ENCODE results near the gene SLC27A1. TPM values are rescaled to one million over a fixed set of nuclear protein-coding genes. Genes with fewer than 3 reads are reported as not detected.

The SLC27A1 gene
- total RNA-seq, 1 experiment from 2014 or later, result 3.7 TPM

DNA sequence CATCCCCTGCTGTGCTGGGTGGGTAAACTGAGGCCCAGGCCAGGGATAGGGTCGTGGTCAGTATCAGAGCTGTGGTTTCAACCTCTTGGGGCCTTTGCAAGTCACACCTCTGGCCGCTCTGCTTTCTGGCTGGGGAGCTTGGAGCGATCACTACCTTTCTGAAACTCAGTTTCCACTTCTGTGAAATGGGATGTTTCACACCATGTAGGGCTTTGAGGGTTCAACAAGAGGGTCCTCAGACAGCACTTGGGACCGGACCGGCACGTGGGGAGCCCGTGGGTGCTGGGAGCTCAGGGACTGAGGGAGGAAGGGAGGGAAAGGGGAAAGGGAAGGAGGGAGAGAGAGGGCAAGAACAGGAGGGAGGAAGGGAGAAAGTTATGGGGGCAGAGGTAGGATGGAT, 62.2 kb downstream of the SLC27A1 start:
- no peak overlapping the region for H3K27ac Mint-ChIP-seq (ENCODE audit: unreplicated experiment)
- TF ChIP-seq, protein P1, sequence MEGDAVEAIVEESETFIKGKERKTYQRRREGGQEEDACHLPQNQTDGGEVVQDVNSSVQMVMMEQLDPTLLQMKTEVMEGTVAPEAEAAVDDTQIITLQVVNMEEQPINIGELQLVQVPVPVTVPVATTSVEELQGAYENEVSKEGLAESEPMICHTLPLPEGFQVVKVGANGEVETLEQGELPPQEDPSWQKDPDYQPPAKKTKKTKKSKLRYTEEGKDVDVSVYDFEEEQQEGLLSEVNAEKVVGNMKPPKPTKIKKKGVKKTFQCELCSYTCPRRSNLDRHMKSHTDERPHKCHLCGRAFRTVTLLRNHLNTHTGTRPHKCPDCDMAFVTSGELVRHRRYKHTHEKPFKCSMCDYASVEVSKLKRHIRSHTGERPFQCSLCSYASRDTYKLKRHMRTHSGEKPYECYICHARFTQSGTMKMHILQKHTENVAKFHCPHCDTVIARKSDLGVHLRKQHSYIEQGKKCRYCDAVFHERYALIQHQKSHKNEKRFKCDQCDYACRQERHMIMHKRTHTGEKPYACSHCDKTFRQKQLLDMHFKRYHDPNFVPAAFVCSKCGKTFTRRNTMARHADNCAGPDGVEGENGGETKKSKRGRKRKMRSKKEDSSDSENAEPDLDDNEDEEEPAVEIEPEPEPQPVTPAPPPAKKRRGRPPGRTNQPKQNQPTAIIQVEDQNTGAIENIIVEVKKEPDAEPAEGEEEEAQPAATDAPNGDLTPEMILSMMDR (IDR thresholded peaks at IDR 0.05; ENCODE audit: insufficient read depth in 1 of 2, low read depth in 1 of 2, low read length in 1 of 2, severe bottlenecking in 1 of 2, unreplicated experiment in 1 of 2), result no peak
- H3K4me3 ChIP-seq (ENCODE audit: low read depth, low read length), result no peak overlapping the region
- no peak overlapping the region for H3K4me3 Mint-ChIP-seq (ENCODE audit: unreplicated experiment)
- H3K36me3 ChIP-seq (ENCODE audit: control insufficient read depth, insufficient read depth, low read length), result no peaks in the 10 kb centered on the region
- ChIA-PET CTCF (no interaction called here), POLR2A (no interaction called here)
- intact Hi-C loops (cut with micrococcal nuclease; ENCODE audit: unreplicated experiment), result no loop called here
- no peaks in the 10 kb centered on the region for H3K9me3 Mint-ChIP-seq (ENCODE audit: unreplicated experiment)
- no peaks in the 10 kb centered on the region for H3K9me3 ChIP-seq
- no peaks in the 10 kb centered on the region for H3K27me3 Mint-ChIP-seq (ENCODE audit: insufficient read depth, unreplicated experiment)
- DNase-seq, result no peak
- H3K36me3 Mint-ChIP-seq (ENCODE audit: insufficient read depth, unreplicated experiment), result no peaks in the 10 kb centered on the region
- H3K4me1 ChIP-seq, result no peaks in the 10 kb centered on the region
- no peaks in the 10 kb centered on the region for H3K4me1 Mint-ChIP-seq (ENCODE audit: low read depth, unreplicated experiment)
- BruUV-seq (replicated peaks), result no TSS peak
- no peaks in the 10 kb centered on the region; the same call in 1 of the 2 replicates for H3K27me3 ChIP-seq (replicated peaks; ENCODE audit: control insufficient read depth, insufficient read depth, low read length)

DNA sequence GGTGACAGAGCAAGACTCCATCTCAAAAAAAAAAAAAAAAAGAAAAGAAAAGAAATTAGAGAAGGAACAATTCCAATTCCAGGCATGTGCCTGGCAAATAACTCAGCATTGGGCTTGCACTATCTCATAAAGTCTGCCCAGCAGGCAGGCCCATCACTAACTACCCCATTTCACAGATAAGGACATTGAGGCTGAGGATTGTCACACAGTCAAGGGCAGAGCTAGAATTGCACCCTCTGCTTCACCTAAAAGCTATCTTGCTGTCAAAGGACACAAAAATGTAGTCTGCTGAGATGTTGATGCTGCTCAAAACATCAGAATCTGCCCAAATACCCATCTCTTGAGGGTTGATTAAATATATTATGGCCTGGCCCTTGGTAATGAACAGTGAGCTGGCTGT, 64.4 kb downstream of the SLC27A1 start:
- H3K4me3 Mint-ChIP-seq (ENCODE audit: unreplicated experiment), result no peak overlapping the region
- H3K36me3 ChIP-seq (ENCODE audit: control insufficient read depth, insufficient read depth, low read length), result no peaks in the 10 kb centered on the region
- no peak overlapping the region for H3K27ac Mint-ChIP-seq (ENCODE audit: unreplicated experiment)
- H3K36me3 Mint-ChIP-seq (ENCODE audit: insufficient read depth, unreplicated experiment), result peaks cover 7% of the 10 kb centered on the region
- no peaks in the 10 kb centered on the region; the same call in none of the 2 replicates for H3K27me3 ChIP-seq (replicated peaks; ENCODE audit: control insufficient read depth, insufficient read depth, low read length)
- ChIA-PET CTCF (no interaction called here), POLR2A (no interaction called here)
- BruUV-seq (replicated peaks), result no TSS peak
- H3K27me3 Mint-ChIP-seq (ENCODE audit: insufficient read depth, unreplicated experiment), result no peaks in the 10 kb centered on the region
- H3K4me3 ChIP-seq (ENCODE audit: low read depth, low read length), result no peak overlapping the region
- H3K9me3 ChIP-seq, result no peaks in the 10 kb centered on the region
- H3K9me3 Mint-ChIP-seq (ENCODE audit: unreplicated experiment), result no peaks in the 10 kb centered on the region
- no peak for DNase-seq
- H3K4me1 Mint-ChIP-seq (ENCODE audit: low read depth, unreplicated experiment), result peaks cover 7% of the 10 kb centered on the region
- no peaks in the 10 kb centered on the region for H3K4me1 ChIP-seq
- TF ChIP-seq, protein P1 (IDR thresholded peaks at IDR 0.05; ENCODE audit: insufficient read depth in 1 of 2, low read depth in 1 of 2, low read length in 1 of 2, severe bottlenecking in 1 of 2, unreplicated experiment in 1 of 2), result no peak
- intact Hi-C loops (cut with micrococcal nuclease; ENCODE audit: unreplicated experiment), result no loop called here

DNA sequence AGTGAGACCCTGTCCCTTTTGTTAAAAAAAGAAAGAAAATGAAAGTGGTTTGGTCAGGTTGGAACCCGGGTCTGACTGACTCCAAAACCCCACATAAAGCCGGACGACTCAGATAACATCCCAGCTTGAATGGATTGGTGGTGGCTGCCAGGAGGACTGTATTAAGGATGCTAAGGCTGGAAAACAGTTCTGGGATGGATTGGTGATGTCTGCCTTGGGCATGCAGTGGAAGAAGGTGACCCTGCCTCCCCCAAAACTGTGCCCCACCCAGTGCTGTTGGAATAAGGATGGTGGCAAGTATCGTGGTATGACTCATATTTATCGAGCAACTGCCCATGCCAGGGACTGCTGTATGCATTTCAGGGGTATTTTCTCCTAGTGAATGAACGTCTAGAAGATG, 66.6 kb downstream of the SLC27A1 start:
- ChIA-PET CTCF (no interaction called here), POLR2A (no interaction called here)
- Histone ChIP-seq H3K9me3 (no peaks in the 10 kb centered on the region), H3K36me3 (ENCODE audit: control insufficient read depth, insufficient read depth, low read length) (no peaks in the 10 kb centered on the region), H3K27me3 (replicated peaks; ENCODE audit: control insufficient read depth, insufficient read depth, low read length) (no peaks in the 10 kb centered on the region; the same call in none of the 2 replicates), H3K4me3 (ENCODE audit: low read depth, low read length) (no peak overlapping the region), H3K4me1 (no peaks in the 10 kb centered on the region)
- Mint-ChIP-seq H3K27ac (ENCODE audit: unreplicated experiment) (no peak overlapping the region), H3K4me3 (ENCODE audit: unreplicated experiment) (no peak overlapping the region), H3K27me3 (ENCODE audit: insufficient read depth, unreplicated experiment) (no peaks in the 10 kb centered on the region), H3K4me1 (ENCODE audit: low read depth, unreplicated experiment) (peaks cover 7% of the 10 kb centered on the region), H3K9me3 (ENCODE audit: unreplicated experiment) (no peaks in the 10 kb centered on the region), H3K36me3 (ENCODE audit: insufficient read depth, unreplicated experiment) (peaks cover 7% of the 10 kb centered on the region)
- intact Hi-C loops (cut with micrococcal nuclease; ENCODE audit: unreplicated experiment), result no loop called here
- TF ChIP-seq, protein P1 (IDR thresholded peaks at IDR 0.05; ENCODE audit: insufficient read depth in 1 of 2, low read depth in 1 of 2, low read length in 1 of 2, severe bottlenecking in 1 of 2, unreplicated experiment in 1 of 2), result no peak
- no peak for DNase-seq
- no TSS peak for BruUV-seq (replicated peaks)
